AG04449 (cell line): ENCODE measurements around the gene TAF8.
A peak's percentile ranks its signal among the peaks of the same experiment; 100 is the strongest.

Experiments
- CTCF ChIA-PET: fragments of 350-600 bp; formaldehyde crosslinking; extraction: SDS; loops from one replicate; lab custom pipeline; 2021; ENCODE audit warnings: antibody characterized with exemption; lab: Yijun Ruan, JAX
- POLR2A ChIA-PET: fragments of 400-600, 350-600 bp; formaldehyde crosslinking; extraction: SDS; loops from one replicate; lab custom pipeline; 2020; ENCODE audit warnings: antibody characterized with exemption, inconsistent platforms; lab: Yijun Ruan, JAX
- DNase-seq: peaks from one replicate; pipeline ENCODE4 v3.0.0-alpha.2; 2010; ENCODE audit warnings: low read depth, low spot score
- H3K4me3 ChIP-seq: 2 replicates; pipeline ENCODE4 v1.5.1; 2011; ENCODE audit warnings: low read depth, mild to moderate bottlenecking, control low read depth, low read length
- TF ChIP-seq, protein P1 (sequence below): IDR thresholded peaks from one replicate; pipeline ENCODE4 v1.5.1; 2011; ENCODE audit warnings: mild to moderate bottlenecking, moderate library complexity, low read length, control low read depth, inconsistent platforms; ENCODE audit not compliant: insufficient read depth; ENCODE audit errors: missing control alignments

Gene TAF8

DNA sequence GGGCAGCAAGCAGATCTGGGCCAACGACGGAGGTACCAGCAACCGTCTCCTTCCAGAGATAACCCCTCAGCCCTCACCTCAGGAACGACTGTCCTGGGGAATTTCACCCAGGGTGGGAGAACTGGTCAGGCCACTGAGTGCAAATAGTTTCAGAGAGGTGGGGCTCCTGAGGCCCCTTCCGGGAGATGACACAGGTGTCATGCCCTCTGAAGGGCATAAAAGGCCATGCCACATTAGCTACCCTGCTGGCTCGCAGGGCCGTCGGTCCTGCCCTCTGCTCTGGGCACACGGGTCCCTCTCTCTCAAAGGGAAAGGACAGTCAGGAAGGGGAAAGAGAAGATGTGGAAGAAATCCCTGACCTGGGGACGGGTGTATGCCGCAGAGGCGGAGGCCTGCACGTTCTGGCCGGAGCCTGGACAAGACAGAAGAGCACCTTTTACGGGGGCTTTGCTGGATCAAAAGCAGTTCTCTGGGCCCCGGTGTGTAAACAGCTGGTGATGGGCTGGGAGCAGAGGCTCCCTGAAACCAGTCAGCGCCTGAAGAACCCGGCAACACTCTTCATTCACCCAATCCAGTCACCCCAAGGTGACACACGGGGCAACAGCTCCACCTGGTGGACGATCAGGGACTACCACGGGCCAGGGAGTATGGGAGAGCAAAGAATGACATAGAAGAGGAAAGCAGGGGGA is 6.4 kb upstream of the TAF8 start:
- CTCF ChIA-PET, result interaction anchor here (0.6 to 18.7 kb wide), 56 partner anchors 8 to 676 kb away, joined by 3 to 514 read pairs (median 6); partner anchors contain the start of genes BYSL, CCND3, FRS3 and MED20

DNA sequence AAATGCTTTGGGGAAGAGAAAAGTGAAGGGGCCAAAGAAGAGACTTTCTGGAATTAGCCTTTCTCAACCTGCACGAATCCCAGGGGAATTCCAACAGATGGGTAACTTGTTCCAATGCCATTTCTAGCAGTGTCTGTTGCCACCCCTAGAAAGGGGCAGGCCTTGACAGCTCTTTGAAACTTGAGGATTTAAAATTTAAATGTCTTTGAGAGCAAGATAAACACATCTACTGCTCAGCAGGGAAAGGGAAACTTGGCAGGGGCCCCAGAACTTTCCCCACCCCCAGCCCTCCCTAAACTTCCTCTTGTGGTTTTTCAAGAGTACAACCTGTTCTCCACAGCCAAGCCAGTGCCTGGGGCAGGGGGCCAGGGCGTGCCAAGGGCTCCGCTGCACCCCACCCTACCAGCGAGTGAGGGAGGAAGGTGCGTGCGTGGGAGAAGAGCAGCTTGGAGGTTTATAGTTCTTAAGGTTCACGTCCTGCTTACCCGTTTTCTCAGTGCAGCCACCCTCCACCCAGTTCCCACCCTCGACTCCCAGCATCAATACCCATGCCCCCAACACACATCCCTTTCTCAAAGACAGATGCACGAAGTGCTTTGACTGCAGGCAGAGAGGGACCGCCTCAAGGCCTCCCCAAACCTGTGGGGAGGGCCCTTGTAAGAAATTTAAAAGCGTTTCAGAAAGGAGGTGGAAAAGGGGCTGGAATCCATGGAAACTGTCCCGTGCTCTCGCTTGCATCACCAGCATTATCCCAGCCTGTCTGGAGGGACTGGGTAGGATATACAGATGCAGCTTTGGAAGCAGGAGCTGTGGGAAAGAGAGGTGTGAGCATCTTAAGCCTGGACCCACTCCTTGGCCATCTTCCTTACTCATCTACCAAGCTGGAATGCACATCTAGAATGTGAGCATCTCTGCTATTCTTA is 4.5 kb upstream of the TAF8 start:
- no peak for DNase-seq
- ChIA-PET CTCF (interaction anchor here (1.0 to 18.7 kb wide), 23 partner anchors 13 to 678 kb away, joined by 3 to 514 read pairs (median 10); partner anchors contain the start of genes BYSL, CCND3, FRS3 and MED20), POLR2A (interaction anchor here (0.8 kb wide), 2 partner anchors 17 to 259 kb away, joined by 3 to 9 read pairs; no protein-coding TSS in a partner anchor)
- H3K4me3 ChIP-seq, result no peak overlapping the region
- TF ChIP-seq, protein P1, sequence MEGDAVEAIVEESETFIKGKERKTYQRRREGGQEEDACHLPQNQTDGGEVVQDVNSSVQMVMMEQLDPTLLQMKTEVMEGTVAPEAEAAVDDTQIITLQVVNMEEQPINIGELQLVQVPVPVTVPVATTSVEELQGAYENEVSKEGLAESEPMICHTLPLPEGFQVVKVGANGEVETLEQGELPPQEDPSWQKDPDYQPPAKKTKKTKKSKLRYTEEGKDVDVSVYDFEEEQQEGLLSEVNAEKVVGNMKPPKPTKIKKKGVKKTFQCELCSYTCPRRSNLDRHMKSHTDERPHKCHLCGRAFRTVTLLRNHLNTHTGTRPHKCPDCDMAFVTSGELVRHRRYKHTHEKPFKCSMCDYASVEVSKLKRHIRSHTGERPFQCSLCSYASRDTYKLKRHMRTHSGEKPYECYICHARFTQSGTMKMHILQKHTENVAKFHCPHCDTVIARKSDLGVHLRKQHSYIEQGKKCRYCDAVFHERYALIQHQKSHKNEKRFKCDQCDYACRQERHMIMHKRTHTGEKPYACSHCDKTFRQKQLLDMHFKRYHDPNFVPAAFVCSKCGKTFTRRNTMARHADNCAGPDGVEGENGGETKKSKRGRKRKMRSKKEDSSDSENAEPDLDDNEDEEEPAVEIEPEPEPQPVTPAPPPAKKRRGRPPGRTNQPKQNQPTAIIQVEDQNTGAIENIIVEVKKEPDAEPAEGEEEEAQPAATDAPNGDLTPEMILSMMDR, result no peak

More for the DNA sequence above, 6.4 kb upstream of the TAF8 start:
- POLR2A ChIA-PET, result no interaction called here
- TF ChIP-seq, protein P1, result peak; percentile 94
- no peak for DNase-seq
- no peak overlapping the region; the same call in 1 of the 2 replicates for H3K4me3 ChIP-seq

DNA sequence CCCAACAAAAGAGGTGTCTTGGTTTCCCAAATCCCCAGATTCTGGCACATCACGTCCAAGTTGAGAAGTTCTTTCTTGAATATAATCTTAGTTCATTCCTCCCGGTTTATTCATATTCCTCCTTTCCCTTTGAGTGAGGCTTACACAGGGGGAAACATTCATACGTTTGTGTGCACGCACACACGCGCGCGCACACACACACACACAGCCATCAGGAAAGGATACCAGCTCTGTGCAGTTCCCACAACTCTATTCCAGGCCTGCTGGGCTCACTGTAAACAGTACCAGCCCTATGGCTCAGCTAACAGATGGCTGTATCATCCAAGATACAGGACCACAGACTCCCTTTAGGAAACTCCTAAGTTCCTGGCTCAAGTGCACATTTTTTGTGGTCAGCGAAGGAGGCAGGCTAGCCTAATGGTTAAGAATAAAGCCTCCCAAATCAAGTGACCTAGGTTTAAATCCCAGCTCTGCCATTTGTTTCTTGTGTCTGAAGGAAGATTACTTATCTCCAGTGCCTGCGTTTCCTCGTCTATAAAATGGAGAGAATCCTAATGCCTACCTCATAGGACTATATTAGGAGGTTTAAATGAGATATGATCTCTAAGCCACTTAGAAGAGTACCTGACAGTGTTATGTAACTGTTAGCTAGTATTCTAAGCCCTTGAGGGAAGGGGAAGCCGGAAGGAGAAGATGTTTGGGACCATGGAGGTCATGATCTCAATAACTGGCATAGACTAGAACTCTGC is 3.7 kb upstream of the TAF8 start:
- TF ChIP-seq, protein P1, result no peak
- ChIA-PET POLR2A (interaction anchor here (0.8 kb wide), 1 partner anchor 18 kb away, joined by 9 read pairs; no protein-coding TSS in a partner anchor), CTCF (interaction anchor here (0.7 to 18.7 kb wide), 12 partner anchors 10 to 363 kb away, joined by 3 to 514 read pairs (median 4); partner anchors contain the start of genes BYSL, FRS3, MED20 and PRICKLE4)
- DNase-seq, result no peak
- H3K4me3 ChIP-seq, result no peak overlapping the region

DNA sequence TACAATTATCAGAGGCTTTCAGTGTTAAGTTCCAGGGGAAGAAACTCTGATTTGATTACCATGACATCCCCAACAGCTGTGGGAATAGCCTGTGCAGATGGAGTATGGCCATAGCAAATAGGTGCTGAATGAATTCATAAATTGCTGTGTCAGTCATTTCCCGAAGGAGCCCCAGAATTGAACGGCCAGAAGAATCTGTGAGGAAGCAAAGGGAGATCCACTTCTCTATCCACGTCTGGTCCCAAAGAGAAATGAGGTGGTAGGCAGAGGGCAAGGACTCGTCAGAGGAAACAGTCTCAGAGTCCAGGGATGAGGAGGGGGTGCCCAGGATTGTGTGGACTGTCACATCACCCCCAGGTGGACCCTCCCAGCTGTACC is 3.1 kb upstream of the TAF8 start:
- ChIA-PET POLR2A (no interaction called here), CTCF (interaction anchor here (0.7 to 18.7 kb wide), 10 partner anchors 10 to 364 kb away, joined by 3 to 514 read pairs (median 4); partner anchors contain the start of genes BYSL, FRS3, MED20 and PRICKLE4)
- TF ChIP-seq, protein P1, result no peak
- no peak overlapping the region for H3K4me3 ChIP-seq
- DNase-seq, result no peak

GRCh38 chr6:42047790-42048405 is 2.4 kb upstream of the TAF8 start:
- TF ChIP-seq, protein P1, result no peak
- ChIA-PET CTCF (interaction anchor here (0.9 to 18.7 kb wide), 9 partner anchors 111 to 680 kb away, joined by 3 to 514 read pairs (median 4); partner anchors contain the start of genes BYSL, FRS3, MED20 and PRICKLE4), POLR2A (no interaction called here)
- no peak for DNase-seq
- H3K4me3 ChIP-seq, result peak overlapping the region; percentile 63
